ENCODE measurements around the gene VSTM5. TPM values are rescaled to one million over a fixed set of nuclear protein-coding genes. Genes with fewer than 3 reads are reported as not detected.

The VSTM5 gene
- total and polyA plus RNA-seq, 2 of the 8 experiments (the other 6 are each of a cell fraction or from before 2014, with no cell fraction given), result 0.22 to 0.70 TPM

DNA sequence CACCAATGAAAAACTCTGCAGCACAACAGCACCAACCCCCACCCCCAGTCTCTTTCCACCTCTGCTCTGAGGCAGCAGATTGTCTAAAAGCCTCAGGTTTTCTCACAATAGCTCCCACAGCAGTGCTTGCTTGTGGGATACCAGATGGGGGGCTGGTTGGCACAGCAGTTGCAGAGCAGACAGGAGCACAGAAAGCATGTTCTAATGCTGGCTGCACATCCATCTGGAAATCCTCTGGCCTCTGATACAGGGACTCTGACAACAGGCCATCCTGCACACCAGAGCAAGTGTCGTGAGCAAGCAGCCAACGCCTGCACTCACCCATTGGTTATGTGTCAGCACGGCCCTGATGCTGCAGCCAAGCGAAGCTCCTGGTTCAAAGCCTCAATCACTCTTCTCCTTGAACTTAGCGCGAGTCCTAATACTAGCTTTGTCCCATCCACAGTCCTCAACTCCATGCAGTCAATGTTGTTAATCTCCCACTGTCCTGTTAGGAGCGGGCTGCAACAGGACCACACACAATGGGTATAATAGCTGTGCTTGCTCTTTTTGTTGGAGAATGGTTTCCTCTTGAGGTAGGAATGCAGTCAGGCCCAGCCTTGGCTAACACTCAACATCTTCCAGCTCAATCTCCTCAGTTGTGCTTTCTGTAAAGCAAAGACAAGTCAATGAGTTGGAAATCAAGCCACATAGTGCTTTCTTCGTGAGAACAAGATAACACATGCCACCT, 30.3 kb downstream of the VSTM5 start:
- CTCF ChIA-PET (ENCODE audit: partially characterized antibody), result interaction anchor here (1.2 to 1.9 kb wide), 3 partner anchors 11 to 75 kb away, joined by 3 to 7 read pairs (median 6); no protein-coding TSS in a partner anchor
- FAIRE-seq, result no peak
- no peak for DNase-seq (ENCODE audit: low read depth in 1 of 2, low spot score in 2 of 2)

More for the DNA sequence above, 30.3 kb downstream of the VSTM5 start:
- Histone ChIP-seq H2BK5ac (ENCODE audit: low read depth, low read length) (peak overlapping the region; percentile 27; the same call in 1 of the 2 replicates), H3K4me1 (replicated peaks in 1 of 4; ENCODE audit: control insufficient read depth in 3 of 4, insufficient read depth in 4 of 4, low read length in 3 of 4) (peaks cover 3 to 15% (median 6%) of the 10 kb centered on the region in 4 experiments), H3K36me3 (ENCODE audit: control insufficient read depth in 2 of 4, insufficient read depth in 4 of 4, low read length in 3 of 4) (peaks cover 0 to 8% (median 3%) of the 10 kb centered on the region in 4 experiments; a peak in 2 of 8 replicates), H2BK120ac (replicated peaks; ENCODE audit: low read depth, low read length) (no peak overlapping the region), H3K23me2 (ENCODE audit: low read depth, low read length) (no peaks in the 10 kb centered on the region), H4K5ac (ENCODE audit: insufficient read length, low read depth, low read length) (no peak overlapping the region), H3K23ac (ENCODE audit: insufficient read length) (no peak overlapping the region), H3K14ac (ENCODE audit: insufficient read length) (no peak overlapping the region), H2BK12ac (ENCODE audit: low read depth, low read length) (no peak overlapping the region; the same call in 1 of the 2 replicates), H2BK20ac (ENCODE audit: low read length) (no peak overlapping the region; the same call in 1 of the 2 replicates), H2BK15ac (ENCODE audit: low read length) (no peak overlapping the region), H3K79me2 (ENCODE audit: control insufficient read depth in 1 of 2, insufficient read depth in 2 of 2, low read length in 2 of 2) (no peaks in the 10 kb centered on the region), H4K91ac (replicated peaks; ENCODE audit: insufficient read length, low read length) (no peak overlapping the region), H4K8ac (ENCODE audit: extremely low read depth, insufficient read depth, low read length) (no peak overlapping the region), H3K56ac (replicated peaks; ENCODE audit: insufficient read length, low read depth, low read length) (no peak overlapping the region), H4K20me1 (replicated peaks in 1 of 2; ENCODE audit: control insufficient read depth in 1 of 2, insufficient read depth in 2 of 2, low read length in 2 of 2) (no peaks in the 10 kb centered on the region), H3K4me3 (ENCODE audit: extremely low read depth in 1 of 4, insufficient read depth in 2 of 4, low read depth in 3 of 4, low read length in 4 of 4) (no peak overlapping the region), H3K4ac (replicated peaks; ENCODE audit: insufficient read length, low read depth, low read length) (no peak overlapping the region), H3K79me1 (ENCODE audit: low read depth, low read length) (no peaks in the 10 kb centered on the region), H2AFZ (ENCODE audit: low read length) (no peak overlapping the region), H3K27ac (ENCODE audit: low read depth, low read length) (no peak overlapping the region), H3K4me2 (ENCODE audit: insufficient read depth in 1 of 2, low read depth in 2 of 2, low read length in 2 of 2) (no peak overlapping the region), H3K18ac (ENCODE audit: extremely low read depth, low read length) (no peak overlapping the region; the same call in 1 of the 2 replicates), H2AK5ac (ENCODE audit: low read depth, low read length) (no peak overlapping the region), H3K9me3 (ENCODE audit: insufficient read depth in 2 of 2, low read depth in 1 of 2, low read length in 1 of 2) (no peaks in the 10 kb centered on the region), H3K27me3 (replicated peaks in 1 of 4; ENCODE audit: control insufficient read depth in 3 of 4, extremely low read depth in 1 of 4, insufficient read depth in 3 of 4, low read length in 3 of 4) (no peaks in the 10 kb centered on the region), H3K9ac (replicated peaks in 1 of 4; ENCODE audit: extremely low read depth in 1 of 4, low read depth in 3 of 4, low read length in 3 of 4) (no peak overlapping the region)
- 82% methylated on average over 8 of the region's 8 CpGs; no CpG with 5 or more reads in 1 of the 2 experiments for WGBS, 2 experiments (ENCODE audit: extremely low coverage in 1 of 2, insufficient coverage in 1 of 2, insufficient read length in 1 of 2, insufficient replicate concordance in 2 of 2, low coverage in 1 of 2, low lambda C conversion rate in 2 of 2, missing lambda C conversion rate in 1 of 2)
- TF ChIP-seq EP300 (IDR thresholded peaks at IDR 0.05; ENCODE audit: borderline replicate concordance in 1 of 2, low read depth in 2 of 2, low read length in 2 of 2) (no peak), TEAD4 (IDR thresholded peaks at IDR 0.05; ENCODE audit: low read depth, low read length) (peak; percentile 44)
- POLR2A ChIA-PET (ENCODE audit: partially characterized antibody), result interaction anchor here (0.9 to 2.4 kb wide), 9 partner anchors 9 to 103 kb away, joined by 3 to 10 read pairs (median 4); partner anchors contain the start of genes C11orf54, MED17, TAF1D and VSTM5
